ENCODE results near the gene LAMC2. TPM values are rescaled to one million over a fixed set of nuclear protein-coding genes. Genes with fewer than 3 reads are reported as not detected.

LAMC2 gene
- total and polyA plus RNA-seq, 10 of the 15 experiments (the other 5 are each of a cell fraction or from before 2014, with no cell fraction given), result 0.27 to 1.5 (median 0.92) TPM

DNA sequence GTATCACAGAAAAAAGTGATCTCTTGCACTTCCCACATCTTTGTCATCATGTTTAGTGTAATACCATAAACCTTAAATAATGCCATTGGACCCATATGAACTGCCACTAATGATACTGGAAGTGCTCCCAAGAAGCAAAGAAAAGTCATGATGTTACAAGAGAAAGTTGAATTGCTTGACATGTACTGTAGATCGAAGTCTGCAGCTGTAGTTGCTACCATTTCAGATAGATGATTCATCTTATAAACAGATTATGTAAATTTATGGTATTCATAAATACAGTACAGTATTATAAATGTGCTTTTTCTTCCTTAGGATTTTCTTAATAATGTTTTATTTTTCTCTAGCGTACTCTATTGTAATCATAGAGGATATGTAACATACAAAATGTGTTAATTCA is 30.1 kb upstream of the LAMC2 start:
- Histone ChIP-seq H3K79me2 (ENCODE audit: control insufficient read depth, insufficient read depth, low read length) (no peaks in the 10 kb centered on the region), H3K27ac (ENCODE audit: control insufficient read depth, insufficient read depth) (no peak overlapping the region), H3K9me3 (replicated peaks; ENCODE audit: control insufficient read depth, insufficient read depth, low read length) (no peaks in the 10 kb centered on the region), H3K27me3 (replicated peaks in 1 of 2; ENCODE audit: control insufficient read depth in 2 of 2, insufficient read depth in 2 of 2, low read length in 1 of 2) (no peaks in the 10 kb centered on the region), H3K4me1 (ENCODE audit: control insufficient read depth, insufficient read depth, low read length) (no peaks in the 10 kb centered on the region), H3K4me2 (ENCODE audit: control insufficient read depth, insufficient read depth) (no peak overlapping the region), H4K20me1 (ENCODE audit: control insufficient read depth, insufficient read depth) (no peaks in the 10 kb centered on the region), H3K36me3 (ENCODE audit: control insufficient read depth in 2 of 2, insufficient read depth in 2 of 2, low read length in 1 of 2) (no peaks in the 10 kb centered on the region), H3K4me3 (no peak overlapping the region), H2AFZ (ENCODE audit: control insufficient read depth, low read depth, low read length) (no peak overlapping the region), H3K9ac (ENCODE audit: control insufficient read depth, insufficient read depth, low read length) (no peak overlapping the region)
- BruUV-seq (replicated peaks), result no TSS peak
- intact Hi-C loops (cut with micrococcal nuclease; ENCODE audit: unreplicated experiment) (no loop called here), in situ Hi-C loops (cut with MboI) (no loop called here)
- TF ChIP-seq CREB1 (IDR thresholded peaks at IDR 0.05; ENCODE audit: low read depth), result no peak
- TF ChIP-seq, protein P1, sequence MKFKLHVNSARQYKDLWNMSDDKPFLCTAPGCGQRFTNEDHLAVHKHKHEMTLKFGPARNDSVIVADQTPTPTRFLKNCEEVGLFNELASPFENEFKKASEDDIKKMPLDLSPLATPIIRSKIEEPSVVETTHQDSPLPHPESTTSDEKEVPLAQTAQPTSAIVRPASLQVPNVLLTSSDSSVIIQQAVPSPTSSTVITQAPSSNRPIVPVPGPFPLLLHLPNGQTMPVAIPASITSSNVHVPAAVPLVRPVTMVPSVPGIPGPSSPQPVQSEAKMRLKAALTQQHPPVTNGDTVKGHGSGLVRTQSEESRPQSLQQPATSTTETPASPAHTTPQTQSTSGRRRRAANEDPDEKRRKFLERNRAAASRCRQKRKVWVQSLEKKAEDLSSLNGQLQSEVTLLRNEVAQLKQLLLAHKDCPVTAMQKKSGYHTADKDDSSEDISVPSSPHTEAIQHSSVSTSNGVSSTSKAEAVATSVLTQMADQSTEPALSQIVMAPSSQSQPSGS (IDR thresholded peaks at IDR 0.05; ENCODE audit: low read length), result no peak
- TF ChIP-seq FOXK2 (IDR thresholded peaks at IDR 0.05), result no peak
- TF ChIP-seq GABPA (IDR thresholded peaks at IDR 0.05; ENCODE audit: low read depth), result no peak
- TF ChIP-seq PML (IDR thresholded peaks at IDR 0.05; ENCODE audit: low read length), result no peak
- TF ChIP-seq BACH1 (IDR thresholded peaks at IDR 0.05; ENCODE audit: borderline replicate concordance), result no peak
- TF ChIP-seq, protein P2, sequence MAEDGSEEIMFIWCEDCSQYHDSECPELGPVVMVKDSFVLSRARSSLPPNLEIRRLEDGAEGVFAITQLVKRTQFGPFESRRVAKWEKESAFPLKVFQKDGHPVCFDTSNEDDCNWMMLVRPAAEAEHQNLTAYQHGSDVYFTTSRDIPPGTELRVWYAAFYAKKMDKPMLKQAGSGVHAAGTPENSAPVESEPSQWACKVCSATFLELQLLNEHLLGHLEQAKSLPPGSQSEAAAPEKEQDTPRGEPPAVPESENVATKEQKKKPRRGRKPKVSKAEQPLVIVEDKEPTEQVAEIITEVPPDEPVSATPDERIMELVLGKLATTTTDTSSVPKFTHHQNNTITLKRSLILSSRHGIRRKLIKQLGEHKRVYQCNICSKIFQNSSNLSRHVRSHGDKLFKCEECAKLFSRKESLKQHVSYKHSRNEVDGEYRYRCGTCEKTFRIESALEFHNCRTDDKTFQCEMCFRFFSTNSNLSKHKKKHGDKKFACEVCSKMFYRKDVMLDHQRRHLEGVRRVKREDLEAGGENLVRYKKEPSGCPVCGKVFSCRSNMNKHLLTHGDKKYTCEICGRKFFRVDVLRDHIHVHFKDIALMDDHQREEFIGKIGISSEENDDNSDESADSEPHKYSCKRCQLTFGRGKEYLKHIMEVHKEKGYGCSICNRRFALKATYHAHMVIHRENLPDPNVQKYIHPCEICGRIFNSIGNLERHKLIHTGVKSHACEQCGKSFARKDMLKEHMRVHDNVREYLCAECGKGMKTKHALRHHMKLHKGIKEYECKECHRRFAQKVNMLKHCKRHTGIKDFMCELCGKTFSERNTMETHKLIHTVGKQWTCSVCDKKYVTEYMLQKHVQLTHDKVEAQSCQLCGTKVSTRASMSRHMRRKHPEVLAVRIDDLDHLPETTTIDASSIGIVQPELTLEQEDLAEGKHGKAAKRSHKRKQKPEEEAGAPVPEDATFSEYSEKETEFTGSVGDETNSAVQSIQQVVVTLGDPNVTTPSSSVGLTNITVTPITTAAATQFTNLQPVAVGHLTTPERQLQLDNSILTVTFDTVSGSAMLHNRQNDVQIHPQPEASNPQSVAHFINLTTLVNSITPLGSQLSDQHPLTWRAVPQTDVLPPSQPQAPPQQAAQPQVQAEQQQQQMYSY (CRISPR knock-in tag; IDR thresholded peaks at IDR 0.05), result no peak
- no peak for TF ChIP-seq SMC3 (IDR thresholded peaks at IDR 0.05; ENCODE audit: borderline replicate concordance, low read length)
- TF ChIP-seq, protein P3, sequence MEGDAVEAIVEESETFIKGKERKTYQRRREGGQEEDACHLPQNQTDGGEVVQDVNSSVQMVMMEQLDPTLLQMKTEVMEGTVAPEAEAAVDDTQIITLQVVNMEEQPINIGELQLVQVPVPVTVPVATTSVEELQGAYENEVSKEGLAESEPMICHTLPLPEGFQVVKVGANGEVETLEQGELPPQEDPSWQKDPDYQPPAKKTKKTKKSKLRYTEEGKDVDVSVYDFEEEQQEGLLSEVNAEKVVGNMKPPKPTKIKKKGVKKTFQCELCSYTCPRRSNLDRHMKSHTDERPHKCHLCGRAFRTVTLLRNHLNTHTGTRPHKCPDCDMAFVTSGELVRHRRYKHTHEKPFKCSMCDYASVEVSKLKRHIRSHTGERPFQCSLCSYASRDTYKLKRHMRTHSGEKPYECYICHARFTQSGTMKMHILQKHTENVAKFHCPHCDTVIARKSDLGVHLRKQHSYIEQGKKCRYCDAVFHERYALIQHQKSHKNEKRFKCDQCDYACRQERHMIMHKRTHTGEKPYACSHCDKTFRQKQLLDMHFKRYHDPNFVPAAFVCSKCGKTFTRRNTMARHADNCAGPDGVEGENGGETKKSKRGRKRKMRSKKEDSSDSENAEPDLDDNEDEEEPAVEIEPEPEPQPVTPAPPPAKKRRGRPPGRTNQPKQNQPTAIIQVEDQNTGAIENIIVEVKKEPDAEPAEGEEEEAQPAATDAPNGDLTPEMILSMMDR (IDR thresholded peaks at IDR 0.05 in 2 of 3, conservative IDR thresholded peaks at IDR 0.05 in 1 of 3; ENCODE audit: control insufficient read depth in 2 of 3, extremely low read depth in 1 of 3, insufficient read depth in 1 of 3, low read depth in 3 of 3, low read length in 3 of 3), result no peak
- DNase-seq (ENCODE audit: low read depth, low spot score) (no peak), FAIRE-seq (no peak), ATAC-seq (no peak)
- ChIA-PET CTCF (no interaction called here), POLR2A (no interaction called here), SMC1A (ENCODE audit: uncharacterized antibody, unreplicated experiment) (interaction anchor here (0.6 kb wide), 1 partner anchor 86 kb away, joined by 3 read pairs; no protein-coding TSS in a partner anchor), RAD21 (ENCODE audit: unreplicated experiment) (no interaction called here)
- 29% methylated on average over 2 of the region's 2 CpGs for WGBS (ENCODE audit: insufficient coverage, insufficient replicate concordance, low lambda C conversion rate, missing lambda C conversion rate)
